GM23248 (cell line): ENCODE data around the gene TAS1R3. TPM values are rescaled to one million over a fixed set of nuclear protein-coding genes. Genes with fewer than 3 reads are reported as not detected.

ENCODE experiments used
- DNase-seq: peaks from one replicate; pipeline ENCODE4 v3.0.0-alpha.2; 2015
- H2AFZ ChIP-seq: fragments of 200-600 bp; sonication (generic); 2 replicates; pipeline ENCODE4 v1.6.1; 2016; ENCODE audit warnings: antibody characterized with exemption
- H3F3A ChIP-seq: fragments of 200-600 bp; sonication (generic); 2 replicates; pipeline ENCODE4 v1.6.1; 2016; ENCODE audit warnings: mild to moderate bottlenecking, antibody characterized with exemption, mixed run types; ENCODE audit not compliant: insufficient read depth
- H3K27ac ChIP-seq: fragments of 200-600 bp; sonication (generic); 2 replicates; pipeline ENCODE4 v1.5.1; 2016; ENCODE audit warnings: mild to moderate bottlenecking
- H3K27me3 ChIP-seq: fragments of 200-600 bp; sonication (generic); replicated peaks from 2 replicates; pipeline ENCODE4 v1.6.1; 2016; ENCODE audit warnings: mild to moderate bottlenecking; ENCODE audit not compliant: insufficient read depth
- H3K36me3 ChIP-seq: fragments of 200-600 bp; sonication (generic); 2 replicates; pipeline ENCODE4 v1.6.1; 2016; ENCODE audit warnings: low read depth, mild to moderate bottlenecking
- H3K4me1 ChIP-seq: fragments of 200-600 bp; sonication (generic); 2 replicates; pipeline ENCODE4 v1.6.1; 2016; ENCODE audit warnings: mild to moderate bottlenecking; ENCODE audit not compliant: insufficient read depth
- H3K4me2 ChIP-seq: fragments of 200-600 bp; sonication (generic); one replicate; pipeline ENCODE4 v1.6.1; 2016; ENCODE audit warnings: mild to moderate bottlenecking; ENCODE audit not compliant: unreplicated experiment
- H3K4me3 ChIP-seq: fragments of 200-600 bp; sonication (generic); 2 replicates; pipeline ENCODE4 v1.5.1; 2016; ENCODE audit warnings: mild to moderate bottlenecking
- H3K79me2 ChIP-seq: fragments of 200-600 bp; sonication (generic); 2 replicates; pipeline ENCODE4 v1.6.1; 2016; ENCODE audit warnings: mild to moderate bottlenecking; ENCODE audit not compliant: insufficient read depth
- H3K9ac ChIP-seq: fragments of 200-600 bp; sonication (generic); 2 replicates; pipeline ENCODE4 v1.6.1; 2016; ENCODE audit warnings: mild to moderate bottlenecking
- H3K9me2 ChIP-seq: fragments of 200-600 bp; sonication (generic); 2 replicates; pipeline ENCODE4 v1.6.1; 2016; ENCODE audit warnings: mixed run types, mild to moderate bottlenecking, moderate library complexity; ENCODE audit not compliant: insufficient read depth
- H3K9me3 ChIP-seq: fragments of 200-600 bp; sonication (generic); one replicate; pipeline ENCODE4 v1.6.1; 2017; ENCODE audit warnings: low read depth
- H4K20me1 ChIP-seq: fragments of 200-600 bp; sonication (generic); 2 replicates; pipeline ENCODE4 v1.6.0; 2016; ENCODE audit not compliant: insufficient read depth
- EZH2 ChIP-seq: fragments of 200-600 bp; sonication (generic); IDR thresholded peaks from 2 replicates; pipeline ENCODE4 v1.6.1; 2018; ENCODE audit warnings: antibody characterized with exemption, mild to moderate bottlenecking; ENCODE audit not compliant: insufficient read depth, poor library complexity, severe bottlenecking
- EZH2phosphoT487 ChIP-seq: fragments of 200-600 bp; sonication (generic); IDR thresholded peaks from 2 replicates; pipeline ENCODE4 v1.6.1; 2018; ENCODE audit warnings: antibody characterized with exemption, moderate library complexity, mild to moderate bottlenecking, low read depth; ENCODE audit not compliant: insufficient read depth
- WGBS, 2 experiments: methylation state at CpG; one replicate each; pipeline ENCODE4 v1.1.6; 2015 to 2017; ENCODE audit warnings: low lambda C conversion rate in 2 of 2, low coverage in 1 of 2; ENCODE audit errors: missing lambda C conversion rate in 2 of 2; 5-methylcytosine and 5-hydroxymethylcytosine counted together
- in situ Hi-C: fragments of 300-500 bp; cut with MboI; formaldehyde crosslinking; loops from 2 replicates; pipeline ENCODE4 v1.15.0; 2020
- polyA plus RNA-seq: library from polyadenylated mRNA; unstranded; fragments of >200 nt; fragmentation: Nextera tagmentation; extraction: Ambion mirVana; gene quantifications from 2 replicates; pipeline ENCODE4 v1.2.1, GENCODE V29; 2016
- total RNA-seq: library from RNA; depleted of rRNA; stranded (reverse); fragments of >200 nt; shearing (Covaris generic); gene quantifications from 2 replicates; pipeline ENCODE4 v1.2.3, GENCODE V29; 2014

The TAS1R3 gene
- total and polyA plus RNA-seq, 2 experiments from 2014 or later, result 0.54 TPM; not detected in 1

DNA sequence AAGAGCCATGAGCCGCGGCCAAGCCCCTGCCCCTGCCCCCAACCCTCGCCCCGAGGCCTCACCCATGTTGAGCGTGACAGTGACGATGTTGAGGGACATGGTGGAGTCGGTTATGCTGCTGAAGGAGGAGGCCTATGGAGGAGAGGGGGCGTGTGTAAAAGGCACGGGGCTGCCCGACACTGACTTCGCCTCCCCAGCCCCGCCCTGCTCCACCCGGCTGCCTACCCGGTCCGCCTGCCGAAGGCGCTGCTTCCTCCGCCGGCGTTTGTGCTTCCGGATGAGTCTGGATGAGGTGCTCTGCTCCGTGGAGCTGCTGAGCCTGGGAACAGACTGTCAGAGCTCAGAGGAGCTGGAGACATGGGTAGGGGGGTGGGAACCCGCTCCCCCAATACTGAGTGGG is 9.1 kb downstream of the TAS1R3 start:
- Histone ChIP-seq H3K9me2 (no peaks in the 10 kb centered on the region), H3K27ac (no peak overlapping the region), H4K20me1 (no peaks in the 10 kb centered on the region), H3K79me2 (peaks cover 42% of the 10 kb centered on the region), H3F3A (no peaks in the 10 kb centered on the region), H3K9ac (no peak overlapping the region), H3K36me3 (no peaks in the 10 kb centered on the region; the same call in 1 of the 2 replicates), H3K4me1 (peaks cover 10% of the 10 kb centered on the region), H3K4me2 (no peak overlapping the region), H2AFZ (no peak overlapping the region), H3K9me3 (no peaks in the 10 kb centered on the region), H3K4me3 (no peak overlapping the region), H3K27me3 (no peaks in the 10 kb centered on the region)
- DNase-seq, result no peak
- 95% methylated on average over 17 to 23 of the region's 23 CpGs for WGBS, 2 experiments
- TF ChIP-seq EZH2phosphoT487 (no peak), EZH2 (no peak)
- in situ Hi-C loops, result no loop called here

- H3K4me3 ChIP-seq, result no peak overlapping the region
- in situ Hi-C loops, result no loop called here
- no peaks in the 10 kb centered on the region for H3K27me3 ChIP-seq
- no peak overlapping the region for H2AFZ ChIP-seq
- H3K27ac ChIP-seq, result no peak overlapping the region
- no peaks in the 10 kb centered on the region for H3K9me2 ChIP-seq
- peaks cover 18% of the 10 kb centered on the region for H3K4me1 ChIP-seq
- no peaks in the 10 kb centered on the region for H3K9me3 ChIP-seq
- 85 to 87% methylated on average over 32 to 36 of the region's 36 CpGs for WGBS, 2 experiments
- DNase-seq, result no peak
- no peaks in the 10 kb centered on the region; the same call in 1 of the 2 replicates for H3K36me3 ChIP-seq
- H3K9ac ChIP-seq, result no peak overlapping the region
- TF ChIP-seq EZH2 (no peak), EZH2phosphoT487 (no peak)
- peaks cover 50% of the 10 kb centered on the region for H3K79me2 ChIP-seq
- no peak overlapping the region for H3K4me2 ChIP-seq
- H4K20me1 ChIP-seq, result no peaks in the 10 kb centered on the region
- no peaks in the 10 kb centered on the region for H3F3A ChIP-seq
Observed at GRCh38 chr1:1340791-1341548, 9.9 kb downstream of the TAS1R3 start.

DNA sequence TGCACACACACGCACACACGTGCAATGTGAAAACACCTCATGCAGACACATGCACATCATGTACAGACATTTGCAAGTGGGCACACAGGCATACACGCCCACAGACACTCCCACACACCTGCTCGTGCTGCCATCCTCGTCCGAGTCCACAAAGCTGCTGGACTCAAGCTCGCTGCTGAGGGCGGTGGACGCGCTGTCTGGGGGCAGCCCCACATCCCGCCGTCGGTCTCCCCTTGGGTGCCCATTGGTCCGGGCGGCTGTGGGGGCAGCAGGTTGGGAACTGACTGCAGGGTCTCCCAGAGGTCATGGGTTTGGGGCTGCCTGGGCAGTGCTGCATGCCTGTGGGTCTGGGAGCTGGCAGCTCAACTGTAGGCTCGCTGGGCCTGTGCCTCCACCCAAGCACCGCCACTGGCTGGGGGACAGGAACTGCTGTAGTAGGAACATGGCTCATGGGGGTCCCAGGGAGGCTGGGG is 10.5 kb downstream of the TAS1R3 start:
- no peak overlapping the region for H3K27ac ChIP-seq
- H2AFZ ChIP-seq, result no peak overlapping the region
- no peaks in the 10 kb centered on the region for H3K27me3 ChIP-seq
- peaks cover 56% of the 10 kb centered on the region for H3K79me2 ChIP-seq
- H4K20me1 ChIP-seq, result no peaks in the 10 kb centered on the region
- 92 to 95% methylated on average over 17 of the region's 17 CpGs for WGBS, 2 experiments
- no peak overlapping the region for H3K9ac ChIP-seq
- no peak overlapping the region for H3K4me3 ChIP-seq
- no peak overlapping the region for H3K4me2 ChIP-seq
- H3K9me2 ChIP-seq, result no peaks in the 10 kb centered on the region
- H3F3A ChIP-seq, result no peaks in the 10 kb centered on the region
- H3K9me3 ChIP-seq, result no peaks in the 10 kb centered on the region
- H3K4me1 ChIP-seq, result peaks cover 23% of the 10 kb centered on the region
- no peaks in the 10 kb centered on the region; the same call in 1 of the 2 replicates for H3K36me3 ChIP-seq
- in situ Hi-C loops, result no loop called here
- DNase-seq, result no peak
- TF ChIP-seq EZH2, result no peak
- TF ChIP-seq EZH2phosphoT487, result no peak

DNA sequence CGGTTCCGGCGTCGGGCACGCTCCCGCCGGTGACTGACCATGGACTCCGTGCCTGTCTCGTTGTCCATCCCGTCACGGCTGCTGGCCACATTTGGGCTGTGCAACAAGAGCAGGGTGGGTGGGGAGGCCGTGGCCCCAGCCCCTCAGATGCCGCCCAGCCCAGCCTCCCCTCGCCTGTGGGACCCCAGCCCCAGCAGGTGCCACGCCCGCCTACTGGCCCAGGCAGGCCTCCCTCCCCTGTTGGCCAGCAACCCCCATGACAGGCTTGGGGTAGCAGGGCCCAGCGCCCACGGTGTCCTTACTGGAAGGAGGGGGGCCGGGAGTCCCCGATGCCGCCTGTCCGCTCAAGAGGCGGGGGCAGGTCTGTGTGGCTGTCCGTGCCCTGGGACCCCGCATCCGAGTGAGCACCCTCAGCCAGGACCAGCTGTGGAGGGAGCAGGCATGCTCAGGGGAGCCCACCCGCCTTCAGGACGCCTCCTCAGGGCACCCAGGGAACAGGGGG is 11.0 kb downstream of the TAS1R3 start:
- H3K9me3 ChIP-seq, result no peaks in the 10 kb centered on the region
- in situ Hi-C loops, result no loop called here
- no peak overlapping the region for H2AFZ ChIP-seq
- TF ChIP-seq EZH2, result no peak
- TF ChIP-seq EZH2phosphoT487, result no peak
- no peak overlapping the region for H3K4me3 ChIP-seq
- no peaks in the 10 kb centered on the region; the same call in 1 of the 2 replicates for H3K36me3 ChIP-seq
- no peaks in the 10 kb centered on the region for H3K27me3 ChIP-seq
- H4K20me1 ChIP-seq, result no peaks in the 10 kb centered on the region
- WGBS, 2 experiments, result 94 to 96% methylated on average over 9 to 26 of the region's 28 CpGs
- H3K9ac ChIP-seq, result no peak overlapping the region
- peaks cover 62% of the 10 kb centered on the region for H3K79me2 ChIP-seq
- H3F3A ChIP-seq, result no peaks in the 10 kb centered on the region
- no peak for DNase-seq
- peaks cover 23% of the 10 kb centered on the region for H3K4me1 ChIP-seq
- no peaks in the 10 kb centered on the region for H3K9me2 ChIP-seq
- H3K4me2 ChIP-seq, result no peak overlapping the region
- no peak overlapping the region for H3K27ac ChIP-seq
